Prostate gland (tissue), 2 donors: ENCODE data around the gene EPB42. TPM values are rescaled to one million over a fixed set of nuclear protein-coding genes. Genes with fewer than 3 reads are reported as not detected.

Experiments used
- DNase-seq: peaks from one replicate; pipeline ENCODE4 v3.0.0-alpha.2; 2019; ENCODE audit warnings: low spot score
- H3K27ac ChIP-seq, 2 donors: fragments of 200-600 bp; sonication (generic); 2 replicates each; pipeline ENCODE4 v1.5.1; 2017 to 2019
- H3K27me3 ChIP-seq: fragments of 200-600 bp; sonication (generic); replicated peaks from 2 replicates; pipeline ENCODE4 v1.5.1; 2019; ENCODE audit not compliant: insufficient read depth
- H3K36me3 ChIP-seq, 2 donors: fragments of 200-600 bp; sonication (generic); 1 replicate in 1 of 2; 2 replicates in 1 of 2; pipeline versions ENCODE4 v1.5.1 to v1.8.1; 2017 to 2019
- H3K4me1 ChIP-seq: fragments of 200-600 bp; sonication (generic); replicated peaks from 2 replicates; pipeline ENCODE4 v1.5.1; 2019
- H3K4me3 ChIP-seq, 2 donors: fragments of 200-600 bp; sonication (generic); 2 replicates each; pipeline ENCODE4 v1.5.1; 2017 to 2019
- H3K9me3 ChIP-seq: fragments of 200-600 bp; sonication (generic); 2 replicates; pipeline ENCODE4 v1.5.1; 2017
- POLR2A ChIP-seq: fragments of 450-650 bp; IDR thresholded peaks from one replicate; pipeline ENCODE4 v1.6.1; 2016; ENCODE audit warnings: antibody characterized with exemption, mild to moderate bottlenecking
- POLR2AphosphoS5 ChIP-seq: sonication (generic); formaldehyde crosslinking; IDR thresholded peaks from one replicate; pipeline ENCODE4 v1.6.1; 2017; ENCODE audit warnings: antibody characterized with exemption
- WGBS: methylation state at CpG from one replicate; pipeline ENCODE4 v1.1.5; 2018; 5-methylcytosine and 5-hydroxymethylcytosine counted together
- intact Hi-C: fragments of 100-400 bp; cut with DNase I; formaldehyde crosslinking; loops from one replicate; pipeline ENCODE4 v1.14.2; 2022
- total RNA-seq, 2 donors: library from RNA; depleted of rRNA; stranded (reverse); fragments of >200 nt; gene quantifications; one replicate each; pipeline ENCODE4 v1.1.0, GENCODE V29; 2016
- TF ChIP-seq, protein P1 (sequence below), 4 experiments: fragments of 200-600 bp in 2 of 4; fragments of 450-650 bp in 2 of 4; sonication (generic) in 2 of 4; IDR thresholded peaks; 1 replicate in 3 of 4; 2 replicates in 1 of 4; pipeline ENCODE4 v1.5.1; 2016 to 2019; ENCODE audit warnings: antibody characterized with exemption in 4 of 4, mild to moderate bottlenecking in 2 of 4, moderate library complexity in 2 of 4

EPB42 gene
- total RNA-seq, 2 donors from 2014 or later = 1.4 TPM; not detected in 1

DNA sequence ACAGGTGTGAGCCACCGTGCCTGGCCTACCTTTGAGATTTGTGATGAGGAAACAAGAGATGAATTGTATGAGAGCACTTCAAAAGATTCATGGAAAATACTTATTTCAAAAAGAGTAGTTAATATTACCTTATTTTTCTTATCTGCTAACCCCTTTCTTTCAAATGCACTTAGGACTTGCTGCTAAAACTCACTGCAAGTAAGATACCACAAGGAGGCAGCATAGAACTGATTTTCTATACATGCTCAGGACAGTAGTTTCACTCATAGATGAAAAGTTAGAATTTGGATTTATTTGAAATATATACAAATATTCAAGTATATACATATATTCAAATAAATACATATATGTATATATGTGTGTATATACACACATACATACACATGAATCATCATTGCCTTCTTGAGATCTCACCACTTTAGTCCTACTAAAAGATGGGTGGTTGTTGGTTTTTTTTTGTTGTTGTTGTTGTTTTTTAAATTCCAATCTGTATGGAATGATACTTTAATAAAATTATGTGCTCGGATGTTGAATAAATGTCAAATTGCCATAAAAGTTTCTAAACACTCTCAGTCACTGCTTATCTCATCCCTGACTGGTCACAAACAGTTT lies 33.2 kb downstream of the EPB42 start:
- no peak for TF ChIP-seq POLR2A
- TF ChIP-seq POLR2AphosphoS5 = no peak
- TF ChIP-seq, protein P1, sequence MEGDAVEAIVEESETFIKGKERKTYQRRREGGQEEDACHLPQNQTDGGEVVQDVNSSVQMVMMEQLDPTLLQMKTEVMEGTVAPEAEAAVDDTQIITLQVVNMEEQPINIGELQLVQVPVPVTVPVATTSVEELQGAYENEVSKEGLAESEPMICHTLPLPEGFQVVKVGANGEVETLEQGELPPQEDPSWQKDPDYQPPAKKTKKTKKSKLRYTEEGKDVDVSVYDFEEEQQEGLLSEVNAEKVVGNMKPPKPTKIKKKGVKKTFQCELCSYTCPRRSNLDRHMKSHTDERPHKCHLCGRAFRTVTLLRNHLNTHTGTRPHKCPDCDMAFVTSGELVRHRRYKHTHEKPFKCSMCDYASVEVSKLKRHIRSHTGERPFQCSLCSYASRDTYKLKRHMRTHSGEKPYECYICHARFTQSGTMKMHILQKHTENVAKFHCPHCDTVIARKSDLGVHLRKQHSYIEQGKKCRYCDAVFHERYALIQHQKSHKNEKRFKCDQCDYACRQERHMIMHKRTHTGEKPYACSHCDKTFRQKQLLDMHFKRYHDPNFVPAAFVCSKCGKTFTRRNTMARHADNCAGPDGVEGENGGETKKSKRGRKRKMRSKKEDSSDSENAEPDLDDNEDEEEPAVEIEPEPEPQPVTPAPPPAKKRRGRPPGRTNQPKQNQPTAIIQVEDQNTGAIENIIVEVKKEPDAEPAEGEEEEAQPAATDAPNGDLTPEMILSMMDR (IDR thresholded peaks at IDR 0.05) = peak in 3 of 4 experiments; percentile 24 to 65 (median 59)
- no peaks in the 10 kb centered on the region for H3K27me3 ChIP-seq
- peaks cover 10% of the 10 kb centered on the region for H3K4me1 ChIP-seq
- WGBS = 71% methylated on average over 2 of the region's 2 CpGs
- H3K36me3 ChIP-seq = peaks cover 0 to 2% of the 10 kb centered on the region in 2 donors
- intact Hi-C loops = loop anchor here (5.0 kb wide), 1 partner anchor 55 kb away; the partner anchor contains the start of gene TMEM62
- no peaks in the 10 kb centered on the region for H3K9me3 ChIP-seq
- no peak for DNase-seq
- H3K4me3 ChIP-seq = no peak overlapping the region
- H3K27ac ChIP-seq = no peak overlapping the region

DNA sequence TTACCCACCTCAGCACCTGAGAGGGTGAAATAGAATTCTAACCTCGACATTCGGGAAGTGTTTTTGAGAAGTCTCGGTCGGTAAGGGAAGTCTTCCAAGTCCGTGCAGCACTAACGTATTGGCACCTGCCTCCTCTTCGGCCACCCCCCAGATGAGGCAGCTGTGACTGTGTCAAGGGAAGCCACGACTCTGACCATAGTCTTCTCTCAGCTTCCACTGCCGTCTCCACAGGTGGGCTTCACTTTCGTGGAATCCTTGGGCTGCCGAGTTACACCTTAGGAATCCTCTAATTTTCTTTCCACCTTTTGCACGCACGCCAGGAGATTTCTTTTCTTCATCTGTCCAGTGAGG lies 34.8 kb downstream of the EPB42 start:
- WGBS = under 1% methylated on average over 13 of the region's 13 CpGs
- intact Hi-C loops = loop anchor here (5.0 kb wide), 1 partner anchor 54 kb away; the partner anchor contains the start of gene TMEM62
- Histone ChIP-seq H3K4me3 (peak overlapping the region; percentile 71 to 91), H3K27ac (peak overlapping the region; percentile 91 to 92), H3K4me1 (peaks cover 10% of the 10 kb centered on the region), H3K9me3 (no peaks in the 10 kb centered on the region), H3K36me3 (no peaks in the 10 kb centered on the region), H3K27me3 (no peaks in the 10 kb centered on the region)
- TF ChIP-seq POLR2A (no peak), POLR2AphosphoS5 (no peak)
- TF ChIP-seq, protein P1 (IDR thresholded peaks at IDR 0.05) = no peak
- DNase-seq = no peak

DNA sequence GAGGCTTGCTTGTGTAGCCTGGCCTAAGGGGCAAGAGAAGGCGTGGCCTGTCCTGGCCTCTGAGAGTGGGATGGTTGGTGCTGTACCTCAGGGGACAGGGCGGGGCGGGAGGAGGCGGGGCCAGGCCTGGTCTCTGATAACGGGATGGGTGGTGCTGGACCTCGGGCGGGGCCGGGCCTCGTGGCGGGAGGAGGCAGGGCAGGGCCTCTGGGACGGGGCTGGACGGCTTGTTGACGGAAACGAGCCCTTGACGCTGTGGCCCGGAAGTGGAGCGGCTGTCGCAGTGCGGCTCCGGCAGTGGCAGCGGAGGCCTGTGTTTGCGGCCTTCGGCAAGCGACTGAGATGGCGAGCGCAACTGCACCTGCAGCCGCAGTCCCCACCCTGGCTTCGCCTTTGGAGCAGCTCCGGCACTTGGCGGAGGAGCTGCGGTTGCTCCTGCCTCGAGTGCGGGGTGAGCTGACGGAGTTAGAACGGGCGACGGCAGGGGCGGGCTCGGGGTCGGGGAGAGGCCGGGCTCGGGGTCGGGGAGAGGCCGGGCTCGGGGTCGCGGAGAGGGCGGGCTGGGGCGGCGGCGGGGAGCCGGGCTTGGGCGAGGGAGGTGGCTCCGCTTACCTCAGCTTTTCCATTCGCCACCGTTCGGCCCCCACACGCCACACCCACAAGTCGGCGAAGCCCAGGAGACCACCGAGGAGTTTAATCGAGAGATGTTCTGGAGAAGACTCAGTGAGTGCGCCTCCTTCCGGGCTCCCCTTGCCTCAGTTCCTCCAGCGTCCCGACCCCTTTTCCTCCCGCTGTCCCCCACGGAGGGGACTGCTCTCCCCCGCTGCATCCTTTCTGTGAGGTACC lies 35.4 kb downstream of the EPB42 start, which contains the start of gene CCNDBP1:
TSS of gene CCNDBP1 (plus strand) at position 247 of the 846 bp plus-strand sequence. CDS start at position 343, 96 bp downstream.
- Histone ChIP-seq H3K36me3 (no peaks in the 10 kb centered on the region), H3K27ac (peak within 1 kb of the TSS; percentile 91 to 92), H3K9me3 (no peaks in the 10 kb centered on the region), H3K4me1 (peaks cover 10% of the 10 kb centered on the region), H3K4me3 (peak within 1 kb of the TSS; percentile 71 to 91), H3K27me3 (no peaks in the 10 kb centered on the region)
- peak; percentile 92 for DNase-seq
- TF ChIP-seq POLR2AphosphoS5 (peak; percentile 87), POLR2A (peak; percentile 81)
- TF ChIP-seq, protein P1 (IDR thresholded peaks at IDR 0.05) = peak; percentile 7 to 38 (median 24)
- intact Hi-C loops = loop anchor here (5.0 kb wide), 1 partner anchor 53 kb away; the partner anchor contains the start of gene TMEM62
- WGBS = under 1% methylated on average over 51 of the region's 69 CpGs

DNA sequence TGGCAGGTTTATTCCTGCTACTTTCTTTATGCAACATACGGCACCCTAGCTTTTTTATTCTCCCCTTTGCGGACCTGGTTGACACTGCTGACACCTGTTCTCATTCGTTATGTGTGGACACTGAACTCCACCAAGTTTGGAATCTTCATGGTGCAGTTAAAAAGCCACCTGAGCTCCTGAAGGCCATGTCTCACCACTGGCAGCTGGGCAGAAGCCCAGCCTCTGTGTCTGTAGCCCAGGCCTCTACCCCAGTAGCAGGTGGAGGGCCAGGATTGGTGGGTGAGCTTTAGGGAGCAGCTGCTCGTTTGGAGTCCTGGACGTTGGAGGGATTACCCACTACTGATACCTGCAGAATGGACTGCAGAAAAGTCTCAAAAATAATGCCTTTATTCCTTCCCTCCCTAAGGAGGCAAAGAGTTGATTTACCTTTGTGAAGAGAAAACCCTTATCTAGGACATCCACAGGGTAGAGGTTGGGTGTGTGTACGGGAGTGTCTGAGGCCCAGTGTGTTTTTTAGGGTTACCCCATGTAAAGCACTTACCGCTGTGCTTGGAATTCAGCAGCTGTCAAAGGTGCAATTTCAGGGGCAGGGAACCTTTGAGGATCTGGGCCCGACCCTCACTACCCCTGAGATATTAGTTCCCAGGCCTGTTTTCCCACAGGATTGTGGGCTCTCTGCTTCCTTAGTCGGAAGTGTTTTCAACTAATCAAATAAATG lies 36.3 kb downstream of the EPB42 start:
- TF ChIP-seq, protein P1 (IDR thresholded peaks at IDR 0.05) = no peak
- TF ChIP-seq POLR2A (no peak), POLR2AphosphoS5 (no peak)

More for the DNA sequence above, 36.3 kb downstream of the EPB42 start:
- Histone ChIP-seq H3K4me1 (peaks cover 5% of the 10 kb centered on the region), H3K27ac (peak overlapping the region; percentile 91 to 92), H3K27me3 (no peaks in the 10 kb centered on the region), H3K9me3 (no peaks in the 10 kb centered on the region), H3K4me3 (peak overlapping the region; percentile 71 to 91), H3K36me3 (no peaks in the 10 kb centered on the region)
- 75% methylated on average over 9 of the region's 9 CpGs for WGBS
- intact Hi-C loops = loop anchor here (5.0 kb wide), 1 partner anchor 52 kb away; the partner anchor contains the start of gene TMEM62
- no peak for DNase-seq
